Caco-2 (cell line): ENCODE data around the gene ANKFN1. TPM values are rescaled to one million over a fixed set of nuclear protein-coding genes. Genes with fewer than 3 reads are reported as not detected.

Experiments used
- BruUV-seq: library from RNA; stranded (reverse); fragments of 400-500 nt; replicated peaks from 2 replicates; lab custom pipeline; 2021; lab: Mats Ljungman, UMichigan
- CTCF ChIA-PET: fragments of 300-600 bp; sonication (Branson Sonifier 250); formaldehyde crosslinking; loops from one replicate; lab custom pipeline; 2022; ENCODE audit warnings: antibody characterized with exemption; lab: Charles Lee
- POLR2A ChIA-PET: fragments of 300-600 bp; sonication (Branson Sonifier 250); formaldehyde crosslinking; loops from one replicate; lab custom pipeline; 2022; ENCODE audit warnings: antibody characterized with exemption; lab: Charles Lee
- DNase-seq, 2 experiments: peaks; one replicate each; pipeline versions ENCODE4 v3.0.0 to v3.0.0-alpha.2; 2020 to 2022
- H3K27me3 ChIP-seq: replicated peaks from 2 replicates; pipeline ENCODE4 v1.6.0; 2011; ENCODE audit warnings: low read length; ENCODE audit not compliant: control insufficient read depth, insufficient read depth
- H3K36me3 ChIP-seq: 2 replicates; pipeline ENCODE4 v1.5.1; 2011; ENCODE audit warnings: low read length; ENCODE audit not compliant: control insufficient read depth, insufficient read depth
- H3K4me1 ChIP-seq: fragments of 250-450 bp; sonication (Bioruptor Pico); 2 replicates; pipeline ENCODE4 v1.5.1; 2020; ENCODE audit warnings: mild to moderate bottlenecking
- H3K4me3 ChIP-seq: 2 replicates; pipeline ENCODE4 v1.5.1; 2011; ENCODE audit warnings: low read depth, mild to moderate bottlenecking, control low read depth, low read length
- H3K9me3 ChIP-seq: fragments of 250-450 bp; sonication (Bioruptor Pico); 2 replicates; pipeline ENCODE4 v1.5.1; 2020; ENCODE audit warnings: mild to moderate bottlenecking, moderate library complexity
- H3K27ac Mint-ChIP-seq: one replicate; pipeline ENCODE4 v1.8.0; 2022; ENCODE audit warnings: mixed read lengths; ENCODE audit not compliant: unreplicated experiment
- H3K27me3 Mint-ChIP-seq: one replicate; pipeline ENCODE4 v1.8.0; 2022; ENCODE audit warnings: mixed read lengths; ENCODE audit not compliant: insufficient read depth, unreplicated experiment
- H3K36me3 Mint-ChIP-seq: one replicate; pipeline ENCODE4 v1.8.0; 2022; ENCODE audit warnings: mild to moderate bottlenecking, mixed read lengths; ENCODE audit not compliant: insufficient read depth, unreplicated experiment
- H3K4me1 Mint-ChIP-seq: one replicate; pipeline ENCODE4 v1.8.0; 2022; ENCODE audit warnings: low read depth, mixed read lengths; ENCODE audit not compliant: unreplicated experiment
- H3K4me3 Mint-ChIP-seq: one replicate; pipeline ENCODE4 v1.8.0; 2022; ENCODE audit warnings: mild to moderate bottlenecking, moderate library complexity, mixed read lengths; ENCODE audit not compliant: unreplicated experiment
- H3K9me3 Mint-ChIP-seq: one replicate; pipeline ENCODE4 v1.8.0; 2022; ENCODE audit warnings: mixed read lengths; ENCODE audit not compliant: unreplicated experiment
- intact Hi-C: fragments of 100-400 bp; cut with micrococcal nuclease; formaldehyde crosslinking; loops from one replicate; pipeline ENCODE4 v1.10.0; 2022; ENCODE audit not compliant: unreplicated experiment
- total RNA-seq: library from RNA; stranded (reverse); gene quantifications from 2 replicates; pipeline ENCODE4 v1.2.3, GENCODE V29; 2022
- TF ChIP-seq, protein P1 (sequence below), 2 experiments: fragments of 200-600 bp in 1 of 2; IDR thresholded peaks; 1 replicate in 1 of 2; 2 replicates in 1 of 2; pipeline versions ENCODE4 v1.5.1 to v1.8.0; 2011 to 2022; ENCODE audit warnings: antibody characterized with exemption in 1 of 2, control low read depth in 1 of 2, inconsistent platforms in 1 of 2, low read depth in 1 of 2, low read length in 1 of 2, mild to moderate bottlenecking in 1 of 2, moderate library complexity in 1 of 2; ENCODE audit not compliant: insufficient read depth in 1 of 2, severe bottlenecking in 1 of 2, unreplicated experiment in 1 of 2

The ANKFN1 gene
- total RNA-seq, 1 experiment from 2014 or later, result 0.34 TPM

DNA sequence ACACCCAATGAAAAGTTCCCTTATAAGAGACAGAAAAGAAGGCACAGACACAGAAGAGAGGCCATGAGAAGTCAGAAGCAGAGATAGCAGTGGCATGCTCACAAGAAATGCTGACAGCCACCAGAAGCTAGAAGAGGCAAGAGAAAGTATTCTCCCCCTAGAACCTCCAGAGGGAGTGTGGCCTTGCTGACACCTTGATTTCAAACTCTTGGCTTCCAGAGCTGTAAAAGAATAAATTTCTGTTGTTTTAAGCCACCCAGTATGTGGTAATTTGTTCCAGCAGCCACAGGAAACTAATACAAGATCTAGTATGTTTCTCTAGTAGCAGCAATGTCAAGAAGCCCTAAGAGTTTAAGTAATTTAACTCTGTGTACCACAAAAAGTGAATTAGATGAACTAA, 353.1 kb downstream of the ANKFN1 start:
- POLR2A ChIA-PET, result no interaction called here
- TF ChIP-seq, protein P1, sequence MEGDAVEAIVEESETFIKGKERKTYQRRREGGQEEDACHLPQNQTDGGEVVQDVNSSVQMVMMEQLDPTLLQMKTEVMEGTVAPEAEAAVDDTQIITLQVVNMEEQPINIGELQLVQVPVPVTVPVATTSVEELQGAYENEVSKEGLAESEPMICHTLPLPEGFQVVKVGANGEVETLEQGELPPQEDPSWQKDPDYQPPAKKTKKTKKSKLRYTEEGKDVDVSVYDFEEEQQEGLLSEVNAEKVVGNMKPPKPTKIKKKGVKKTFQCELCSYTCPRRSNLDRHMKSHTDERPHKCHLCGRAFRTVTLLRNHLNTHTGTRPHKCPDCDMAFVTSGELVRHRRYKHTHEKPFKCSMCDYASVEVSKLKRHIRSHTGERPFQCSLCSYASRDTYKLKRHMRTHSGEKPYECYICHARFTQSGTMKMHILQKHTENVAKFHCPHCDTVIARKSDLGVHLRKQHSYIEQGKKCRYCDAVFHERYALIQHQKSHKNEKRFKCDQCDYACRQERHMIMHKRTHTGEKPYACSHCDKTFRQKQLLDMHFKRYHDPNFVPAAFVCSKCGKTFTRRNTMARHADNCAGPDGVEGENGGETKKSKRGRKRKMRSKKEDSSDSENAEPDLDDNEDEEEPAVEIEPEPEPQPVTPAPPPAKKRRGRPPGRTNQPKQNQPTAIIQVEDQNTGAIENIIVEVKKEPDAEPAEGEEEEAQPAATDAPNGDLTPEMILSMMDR (IDR thresholded peaks at IDR 0.05; ENCODE audit: insufficient read depth in 1 of 2, low read depth in 1 of 2, low read length in 1 of 2, severe bottlenecking in 1 of 2, unreplicated experiment in 1 of 2), result no peak

DNA sequence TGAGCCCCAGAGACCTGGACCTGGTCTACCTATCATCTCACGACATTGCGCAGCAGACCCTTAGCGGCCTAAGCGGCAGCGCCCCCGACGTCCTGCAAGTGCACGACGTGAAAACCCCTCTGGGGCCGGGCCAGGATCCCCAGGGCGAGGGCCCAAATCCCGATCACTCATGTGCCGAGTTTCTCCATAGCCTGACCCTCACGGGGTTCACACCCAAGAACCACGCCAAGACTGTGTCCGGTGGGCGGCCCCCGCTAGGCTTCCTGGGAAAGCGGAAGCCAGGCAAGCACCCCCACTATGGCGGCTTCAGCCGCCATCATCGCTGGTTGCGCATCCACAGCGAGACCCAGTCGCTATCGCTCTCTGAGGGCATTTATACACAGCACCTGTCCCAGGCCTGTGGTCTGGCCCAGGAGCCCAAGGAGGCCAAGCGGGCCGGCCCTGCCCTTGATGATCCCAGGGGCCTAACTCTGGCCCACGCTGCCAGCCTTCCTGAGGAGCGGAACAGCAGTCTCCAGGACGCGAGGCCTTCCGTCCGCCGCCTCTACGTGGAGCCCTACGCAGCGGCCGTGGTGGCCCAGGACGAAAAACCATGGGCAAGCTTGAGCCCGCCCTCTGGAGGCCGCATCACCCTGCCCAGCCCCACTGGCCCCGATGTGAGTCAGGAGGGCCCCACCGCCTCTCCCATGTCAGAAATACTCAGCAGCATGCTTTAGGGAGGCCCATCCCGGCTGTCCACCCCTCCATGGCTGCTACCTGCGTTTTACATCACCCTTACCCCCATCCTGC, 357.5 kb downstream of the ANKFN1 start:
- H3K4me1 Mint-ChIP-seq, result no peaks in the 10 kb centered on the region
- peaks cover 7% of the 10 kb centered on the region for H3K27me3 Mint-ChIP-seq
- intact Hi-C loops, result no loop called here
- CTCF ChIA-PET, result no interaction called here
- H3K27ac Mint-ChIP-seq, result no peak overlapping the region
- no peaks in the 10 kb centered on the region for H3K36me3 Mint-ChIP-seq
- TF ChIP-seq, protein P1 (IDR thresholded peaks at IDR 0.05; ENCODE audit: insufficient read depth in 1 of 2, low read depth in 1 of 2, low read length in 1 of 2, severe bottlenecking in 1 of 2, unreplicated experiment in 1 of 2), result no peak
- DNase-seq, result no peak
- H3K4me3 Mint-ChIP-seq, result no peak overlapping the region
- no peaks in the 10 kb centered on the region for H3K9me3 Mint-ChIP-seq
- BruUV-seq, result no TSS peak
- POLR2A ChIA-PET, result no interaction called here
- Histone ChIP-seq H3K4me3 (no peak overlapping the region), H3K4me1 (no peaks in the 10 kb centered on the region), H3K36me3 (no peaks in the 10 kb centered on the region), H3K9me3 (no peaks in the 10 kb centered on the region), H3K27me3 (no peaks in the 10 kb centered on the region)

More for the DNA sequence above, 353.1 kb downstream of the ANKFN1 start:
- Histone ChIP-seq H3K4me3 (no peak overlapping the region), H3K36me3 (no peaks in the 10 kb centered on the region), H3K4me1 (no peaks in the 10 kb centered on the region), H3K27me3 (no peaks in the 10 kb centered on the region), H3K9me3 (no peaks in the 10 kb centered on the region)
- CTCF ChIA-PET, result interaction anchor here (0.7 to 1.6 kb wide), 2 partner anchors 172 to 1065 kb away, joined by 3 read pairs; no protein-coding TSS in a partner anchor
- BruUV-seq, result no TSS peak
- intact Hi-C loops, result no loop called here
- Mint-ChIP-seq H3K4me1 (no peaks in the 10 kb centered on the region), H3K27me3 (peaks cover 5% of the 10 kb centered on the region), H3K36me3 (no peaks in the 10 kb centered on the region), H3K27ac (no peak overlapping the region), H3K4me3 (no peak overlapping the region), H3K9me3 (no peaks in the 10 kb centered on the region)
- DNase-seq, result no peak

DNA sequence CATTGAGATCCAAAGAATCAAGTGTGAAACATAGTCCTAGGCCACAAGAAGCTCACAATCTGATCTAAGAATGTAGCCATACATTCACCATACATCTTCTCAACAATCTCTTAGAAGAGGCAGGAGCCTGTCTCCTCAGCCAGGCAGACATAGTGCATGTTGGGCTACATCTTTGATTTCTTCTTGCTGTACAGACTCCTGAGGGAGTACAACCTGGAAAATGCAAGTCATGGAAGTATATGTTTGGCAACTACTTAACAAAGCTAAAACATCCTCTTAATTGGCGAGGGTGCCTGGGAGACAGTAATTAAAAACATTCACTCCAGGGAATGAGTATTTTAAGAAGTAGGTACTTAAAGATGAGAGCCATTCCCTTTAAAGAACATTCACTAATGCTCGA, 361.0 kb downstream of the ANKFN1 start:
- Mint-ChIP-seq H3K27ac (no peak overlapping the region), H3K9me3 (no peaks in the 10 kb centered on the region), H3K4me3 (no peak overlapping the region), H3K36me3 (no peaks in the 10 kb centered on the region), H3K4me1 (no peaks in the 10 kb centered on the region), H3K27me3 (peaks cover 17% of the 10 kb centered on the region)
- H3K4me3 ChIP-seq, result no peak overlapping the region
- ChIA-PET CTCF (no interaction called here), POLR2A (no interaction called here)
- BruUV-seq, result no TSS peak
- H3K27me3 ChIP-seq, result 0 out of 2 replicates have a peak, but pooled peaks cover 1% of the 10 kb centered on the region
- H3K4me1 ChIP-seq, result no peaks in the 10 kb centered on the region
- no peaks in the 10 kb centered on the region for H3K9me3 ChIP-seq
- DNase-seq, result no peak
- no peaks in the 10 kb centered on the region for H3K36me3 ChIP-seq
- intact Hi-C loops, result no loop called here
- TF ChIP-seq, protein P1 (IDR thresholded peaks at IDR 0.05; ENCODE audit: insufficient read depth in 1 of 2, low read depth in 1 of 2, low read length in 1 of 2, severe bottlenecking in 1 of 2, unreplicated experiment in 1 of 2), result no peak
